Mammary epithelial cell (primary cell): ENCODE results near the gene MYOZ2.

ENCODE experiments used
- CTCF ChIP-seq, 2 donors: IDR thresholded peaks in 1 of 2; conservative IDR thresholded peaks in 1 of 2; 2 replicates each; pipeline ENCODE4 v1.5.1; 2011 to 2012; ENCODE audit warnings: inconsistent platforms in 2 of 2, low read length in 2 of 2, mild to moderate bottlenecking in 2 of 2, control low read depth in 1 of 2, low read depth in 1 of 2; ENCODE audit not compliant: insufficient read depth in 1 of 2; ENCODE audit errors: extremely low read depth in 1 of 2
- EZH2 ChIP-seq: IDR thresholded peaks from 2 replicates; pipeline ENCODE4 v1.6.1; 2012; ENCODE audit warnings: low read length, inconsistent platforms, borderline replicate concordance

- TF ChIP-seq CTCF (conservative IDR thresholded peaks at IDR 0.05 in 1 of 2, IDR thresholded peaks at IDR 0.05 in 1 of 2; ENCODE audit: extremely low read depth in 1 of 2, insufficient read depth in 1 of 2, low read depth in 1 of 2, low read length in 2 of 2): no peak
- no peak for TF ChIP-seq EZH2
Measured at GRCh38 chr4:119211867-119212233, 76.2 kb downstream of the MYOZ2 start.
